IMR-90 (cell line): ENCODE results near the gene GAL. TPM values are rescaled to one million over a fixed set of nuclear protein-coding genes. Genes with fewer than 3 reads are reported as not detected.

Experiments used
- ATAC-seq: fragments of 200-7000 bp; cut with Tn5 transposase; 2 replicates; pipeline ENCODE4 v1.9.1; 2020; ENCODE audit warnings: low read depth, mild to moderate bottlenecking, moderate library complexity
- BruUV-seq: library from RNA; stranded (reverse); fragments of 400-500 nt; replicated peaks from 2 replicates; lab custom pipeline; 2021; lab: Mats Ljungman, UMichigan
- CTCF ChIA-PET: fragments of 300-600 bp; formaldehyde crosslinking; extraction: SDS; loops from one replicate; lab custom pipeline; 2021; ENCODE audit warnings: antibody characterized with exemption; lab: Yijun Ruan, JAX
- POLR2A ChIA-PET: fragments of 300-600 bp; sonication (Branson Sonifier 250); formaldehyde crosslinking; loops from one replicate; lab custom pipeline; 2022; ENCODE audit warnings: antibody characterized with exemption; ENCODE audit not compliant: unreplicated experiment; lab: Charles Lee
- DNase-seq: peaks from one replicate; pipeline ENCODE4 v3.0.0; 2013
- H2AFZ ChIP-seq: replicated peaks from 2 replicates; pipeline ENCODE3; 2013; ENCODE audit warnings: low read length, mild to moderate bottlenecking; ENCODE audit not compliant: poor library complexity
- H2AK5ac ChIP-seq: 2 replicates; pipeline ENCODE4 v1.6.1; 2013; ENCODE audit warnings: low read depth, low read length, inconsistent platforms
- H2AK9ac ChIP-seq: replicated peaks from 2 replicates; pipeline ENCODE3; 2013; ENCODE audit warnings: mild to moderate bottlenecking, low read depth, low read length, moderate library complexity; ENCODE audit not compliant: poor library complexity
- H2BK120ac ChIP-seq: 2 replicates; pipeline ENCODE4 v1.6.1; 2013; ENCODE audit warnings: low read depth, low read length, inconsistent platforms
- H2BK15ac ChIP-seq: 3 replicates; pipeline ENCODE4 v1.6.1; 2013; ENCODE audit warnings: low read depth, low read length, inconsistent platforms
- H2BK20ac ChIP-seq: 2 replicates; pipeline ENCODE4 v1.6.1; 2013; ENCODE audit warnings: low read depth, mild to moderate bottlenecking, inconsistent platforms, low read length, moderate library complexity
- H2BK5ac ChIP-seq: 2 replicates; pipeline ENCODE4 v1.6.1; 2013; ENCODE audit warnings: mild to moderate bottlenecking, low read depth, low read length, inconsistent platforms; ENCODE audit not compliant: poor library complexity, severe bottlenecking
- H3K14ac ChIP-seq: replicated peaks from 2 replicates; pipeline ENCODE4 v1.6.1; 2013; ENCODE audit warnings: low read depth, low read length, inconsistent platforms
- H3K18ac ChIP-seq: 2 replicates; pipeline ENCODE4 v1.6.1; 2013; ENCODE audit warnings: low read depth, low read length, control low read depth
- H3K23ac ChIP-seq: 2 replicates; pipeline ENCODE4 v1.6.1; 2013; ENCODE audit warnings: low read depth, low read length, inconsistent platforms
- H3K27ac ChIP-seq: 2 replicates; pipeline ENCODE4 v1.5.1; 2013; ENCODE audit warnings: mild to moderate bottlenecking, control low read depth, low read length; ENCODE audit not compliant: insufficient read depth
- H3K27me3 ChIP-seq: 2 replicates; pipeline ENCODE4 v1.6.1; 2013; ENCODE audit warnings: low read length; ENCODE audit not compliant: control insufficient read depth, insufficient read depth
- H3K36me3 ChIP-seq: 2 replicates; pipeline ENCODE4 v1.6.1; 2013; ENCODE audit warnings: low read length, mixed read lengths; ENCODE audit not compliant: control insufficient read depth, insufficient read depth
- H3K4ac ChIP-seq: 2 replicates; pipeline ENCODE4 v1.6.1; 2013; ENCODE audit warnings: low read depth, low read length, inconsistent platforms
- H3K4me1 ChIP-seq: 2 replicates; pipeline ENCODE4 v1.6.1; 2013; ENCODE audit warnings: low read length, mixed read lengths; ENCODE audit not compliant: control insufficient read depth, insufficient read depth
- H3K4me2 ChIP-seq: 2 replicates; pipeline ENCODE4 v1.6.1; 2013; ENCODE audit warnings: low read depth, mild to moderate bottlenecking, control low read depth, low read length, moderate library complexity
- H3K4me3 ChIP-seq: 2 replicates; pipeline ENCODE4 v1.5.1; 2013; ENCODE audit warnings: low read depth, mild to moderate bottlenecking, control low read depth, low read length, moderate library complexity; ENCODE audit not compliant: insufficient read depth
- H3K56ac ChIP-seq: 2 replicates; pipeline ENCODE4 v1.6.1; 2013; ENCODE audit warnings: low read length, inconsistent platforms; ENCODE audit not compliant: insufficient read depth; ENCODE audit errors: extremely low read depth
- H3K79me1 ChIP-seq, 2 experiments: 2 replicates each; pipeline ENCODE4 v1.6.1; 2013; ENCODE audit warnings: low read length in 2 of 2, inconsistent platforms in 1 of 2, low read depth in 1 of 2
- H3K9ac ChIP-seq: 2 replicates; pipeline ENCODE4 v1.6.1; 2013; ENCODE audit warnings: low read depth, low read length, control low read depth
- H3K9me1 ChIP-seq: 2 replicates; pipeline ENCODE4 v1.6.1; 2013; ENCODE audit warnings: low read length, inconsistent platforms; ENCODE audit not compliant: insufficient read depth
- H3K9me3 ChIP-seq: 2 replicates; pipeline ENCODE4 v1.6.1; 2013; ENCODE audit warnings: low read length; ENCODE audit not compliant: control insufficient read depth, insufficient read depth
- H4K20me1 ChIP-seq: 2 replicates; pipeline ENCODE4 v1.6.1; 2013; ENCODE audit warnings: low read length, inconsistent platforms; ENCODE audit not compliant: insufficient read depth
- H4K5ac ChIP-seq: 2 replicates; pipeline ENCODE4 v1.6.1; 2013; ENCODE audit warnings: mild to moderate bottlenecking, low read depth, low read length, control low read depth
- H4K8ac ChIP-seq, 2 experiments: 2 replicates each; pipeline ENCODE4 v1.6.1; 2013; ENCODE audit warnings: low read depth in 2 of 2, low read length in 2 of 2, control low read depth in 1 of 2, inconsistent platforms in 1 of 2
- H4K91ac ChIP-seq: 2 replicates; pipeline ENCODE4 v1.6.1; 2013; ENCODE audit warnings: low read depth, low read length, inconsistent platforms; ENCODE audit not compliant: insufficient read depth
- BHLHE40 ChIP-seq: fragments of 150-350 bp; IDR thresholded peaks from 2 replicates; pipeline ENCODE4 v1.6.1; 2016; ENCODE audit warnings: mild to moderate bottlenecking, low read depth, low read length
- CTCF ChIP-seq: conservative IDR thresholded peaks from 2 replicates; pipeline ENCODE4 v1.5.1; 2012; ENCODE audit warnings: mild to moderate bottlenecking, low read depth, low read length, improper control_type of control experiment
- SMC3 ChIP-seq: fragments of 150-350 bp; IDR thresholded peaks from 2 replicates; pipeline ENCODE4 v1.6.1; 2016; ENCODE audit warnings: low read depth, mild to moderate bottlenecking, antibody characterized with exemption, low read length, moderate library complexity
- USF2 ChIP-seq: fragments of 150-350 bp; IDR thresholded peaks from 2 replicates; pipeline ENCODE4 v1.6.1; 2017; ENCODE audit warnings: mild to moderate bottlenecking, antibody characterized with exemption, low read length, low read depth
- WGBS, 2 experiments: methylation state at CpG; one replicate each; pipeline versions ENCODE4 v1.1.5 to v1.1.7; 2013; ENCODE audit warnings: missing lambda C conversion rate in 2 of 2; ENCODE audit not compliant: insufficient read length in 1 of 2; ENCODE audit errors: extremely low coverage in 2 of 2; 5-methylcytosine and 5-hydroxymethylcytosine counted together
- dilution Hi-C: fragments of 300-500 bp; cut with HindIII; formaldehyde crosslinking; loops from one replicate; pipeline ENCODE4 v1.14.3; 2018; ENCODE audit warnings: low sequenced_read_pairs; ENCODE audit not compliant: unreplicated experiment
- in situ Hi-C: fragments of 300-500 bp; cut with MboI; formaldehyde crosslinking; loops from 3 replicates; pipeline ENCODE4 v1.14.3; 2019; ENCODE audit warnings: low sequenced_read_pairs, inconsistent platforms, mixed read lengths
- intact Hi-C: fragments of 100-400 bp; cut with micrococcal nuclease; formaldehyde crosslinking; loops from 2 replicates; pipeline ENCODE4 v1.10.0; 2022
- polyA plus RNA-seq, 3 experiments: library from polyadenylated mRNA; depleted of rRNA; stranded (reverse); fragments of >200 nt; gene quantifications; 2 replicates each; pipeline ENCODE4 v1.2.3, GENCODE V29; 2012; ENCODE audit warnings: low replicate concordance in 1 of 3
- total RNA-seq: library from RNA; depleted of rRNA; stranded (reverse); fragments of >200 nt; gene quantifications from 2 replicates; pipeline ENCODE4 v1.2.3, GENCODE V29; 2012

Gene GAL
- total and polyA plus RNA-seq, 2 of the 4 experiments (the other 2 are of a cell fraction), result 2.0 TPM; not detected in 1

- no peak overlapping the region for H3K56ac ChIP-seq
- H3K23ac ChIP-seq, result no peak overlapping the region
- peaks cover 8% of the 10 kb centered on the region for H3K9me3 ChIP-seq
- no peaks in the 10 kb centered on the region for H3K36me3 ChIP-seq
- ChIA-PET CTCF (no interaction called here), POLR2A (no interaction called here)
- no peak overlapping the region for H3K18ac ChIP-seq
- no peak overlapping the region for H3K14ac ChIP-seq
- H2AK9ac ChIP-seq, result no peak overlapping the region
- H2AFZ ChIP-seq, result no peak overlapping the region
- H2BK120ac ChIP-seq, result no peak overlapping the region
- no peak overlapping the region for H2BK20ac ChIP-seq
- no peak overlapping the region for H3K27ac ChIP-seq
- no peak overlapping the region for H4K8ac ChIP-seq
- dilution Hi-C loops, result no loop called here
- H3K4me2 ChIP-seq, result no peak overlapping the region
- in situ Hi-C loops, result no loop called here
- no peak overlapping the region for H2BK15ac ChIP-seq
- H2BK5ac ChIP-seq, result no peak overlapping the region
- peaks cover 26% of the 10 kb centered on the region for H3K27me3 ChIP-seq
- H3K79me1 ChIP-seq, result no peaks in the 10 kb centered on the region
- 83% methylated on average over 2 of the region's 8 CpGs; no CpG with 5 or more reads in 1 of the 2 experiments for WGBS, 2 experiments
- DNase-seq (no peak), ATAC-seq (no peak)
- no peak overlapping the region for H3K4ac ChIP-seq
- H3K4me3 ChIP-seq, result no peak overlapping the region
- intact Hi-C loops, result no loop called here
- BruUV-seq, result no TSS peak
- peaks cover 7% of the 10 kb centered on the region for H3K4me1 ChIP-seq
- no peak overlapping the region for H4K91ac ChIP-seq
- no peak overlapping the region for H4K5ac ChIP-seq
- TF ChIP-seq CTCF (no peak), SMC3 (no peak), BHLHE40 (no peak), USF2 (no peak)
- H4K20me1 ChIP-seq, result 0 out of 2 replicates have a peak, but pooled peaks cover 5% of the 10 kb centered on the region
- H3K9ac ChIP-seq, result no peak overlapping the region
- no peaks in the 10 kb centered on the region for H3K9me1 ChIP-seq
- H2AK5ac ChIP-seq, result no peak overlapping the region
These were observed 28.5 kb upstream of the GAL start for GRCh38 chr11:68655806-68656205.
